ENCODE results near the gene RGS3. TPM values are rescaled to one million over a fixed set of nuclear protein-coding genes. Genes with fewer than 3 reads are reported as not detected.

Gene RGS3
- total and polyA plus RNA-seq, 2 of the 13 experiments (the other 11 are each of a cell fraction or from before 2014, with no cell fraction given): 17.1 to 28.8 TPM

DNA sequence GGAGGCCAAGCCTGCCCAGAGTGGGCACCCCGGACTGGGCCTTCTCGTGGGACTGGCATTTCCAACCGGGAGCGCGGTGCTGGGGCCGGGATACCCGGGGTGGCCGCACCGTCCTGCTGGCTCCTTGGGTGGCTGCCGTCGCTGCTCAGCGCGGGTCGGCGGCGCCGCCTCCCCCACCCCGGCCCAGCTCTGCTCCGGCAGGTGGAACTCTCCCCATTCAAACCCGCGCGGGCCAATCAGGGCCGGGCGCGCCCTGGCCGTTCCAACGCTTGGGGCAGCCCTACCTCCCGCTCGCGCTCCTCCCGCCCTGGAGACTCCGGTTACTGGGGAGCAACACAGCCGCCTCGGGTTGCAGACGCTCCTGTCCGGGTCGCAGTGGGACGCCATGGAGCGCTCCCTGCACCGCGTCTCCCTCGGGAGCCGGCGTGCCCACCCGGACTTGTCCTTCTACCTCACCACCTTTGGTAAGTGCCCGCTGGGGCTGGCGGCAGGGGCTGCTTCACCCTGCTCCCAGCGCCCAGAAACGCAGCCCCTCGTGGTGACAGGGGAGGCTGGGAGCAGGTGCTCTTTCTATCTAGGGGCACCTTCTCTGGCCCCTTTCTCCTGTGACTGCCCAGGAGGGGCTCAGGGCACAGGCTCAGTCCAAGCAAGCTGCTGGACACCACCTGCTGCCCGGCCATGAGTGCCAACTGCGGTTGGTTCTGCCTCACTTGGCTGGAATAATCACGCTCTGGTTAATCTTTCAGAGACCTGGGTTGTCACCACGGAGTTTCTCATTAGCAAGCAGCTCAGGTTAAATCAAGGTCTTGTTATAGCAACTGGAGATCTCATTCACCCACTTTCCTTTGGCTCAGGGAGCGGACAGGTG is at the start of gene RGS3 (continued):
- TF ChIP-seq, protein P1, sequence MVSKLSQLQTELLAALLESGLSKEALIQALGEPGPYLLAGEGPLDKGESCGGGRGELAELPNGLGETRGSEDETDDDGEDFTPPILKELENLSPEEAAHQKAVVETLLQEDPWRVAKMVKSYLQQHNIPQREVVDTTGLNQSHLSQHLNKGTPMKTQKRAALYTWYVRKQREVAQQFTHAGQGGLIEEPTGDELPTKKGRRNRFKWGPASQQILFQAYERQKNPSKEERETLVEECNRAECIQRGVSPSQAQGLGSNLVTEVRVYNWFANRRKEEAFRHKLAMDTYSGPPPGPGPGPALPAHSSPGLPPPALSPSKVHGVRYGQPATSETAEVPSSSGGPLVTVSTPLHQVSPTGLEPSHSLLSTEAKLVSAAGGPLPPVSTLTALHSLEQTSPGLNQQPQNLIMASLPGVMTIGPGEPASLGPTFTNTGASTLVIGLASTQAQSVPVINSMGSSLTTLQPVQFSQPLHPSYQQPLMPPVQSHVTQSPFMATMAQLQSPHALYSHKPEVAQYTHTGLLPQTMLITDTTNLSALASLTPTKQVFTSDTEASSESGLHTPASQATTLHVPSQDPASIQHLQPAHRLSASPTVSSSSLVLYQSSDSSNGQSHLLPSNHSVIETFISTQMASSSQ (IDR thresholded peaks at IDR 0.05; ENCODE audit: low read depth): no peak
- TF ChIP-seq, protein P1 (CRISPR knock-in tag; IDR thresholded peaks at IDR 0.05; ENCODE audit: borderline replicate concordance): peak; percentile 58; the same call in 1 of the 2 replicates
- no peak for TF ChIP-seq MIER3 (CRISPR knock-in tag; IDR thresholded peaks at IDR 0.05; ENCODE audit: borderline replicate concordance)
- peak; percentile 74 for TF ChIP-seq ZFY (CRISPR knock-in tag; IDR thresholded peaks at IDR 0.05)
- TF ChIP-seq RARA (CRISPR knock-in tag; IDR thresholded peaks at IDR 0.05): 0 out of 2 replicates have a peak, but pooled peaks have one; percentile 6
- no peak for TF ChIP-seq SOX13 (IDR thresholded peaks at IDR 0.05)
- TF ChIP-seq SOX13 (CRISPR knock-in tag; conservative IDR thresholded peaks at IDR 0.05 in 1 of 2, IDR thresholded peaks at IDR 0.05 in 1 of 2): no peak
- TF ChIP-seq, protein P2, sequence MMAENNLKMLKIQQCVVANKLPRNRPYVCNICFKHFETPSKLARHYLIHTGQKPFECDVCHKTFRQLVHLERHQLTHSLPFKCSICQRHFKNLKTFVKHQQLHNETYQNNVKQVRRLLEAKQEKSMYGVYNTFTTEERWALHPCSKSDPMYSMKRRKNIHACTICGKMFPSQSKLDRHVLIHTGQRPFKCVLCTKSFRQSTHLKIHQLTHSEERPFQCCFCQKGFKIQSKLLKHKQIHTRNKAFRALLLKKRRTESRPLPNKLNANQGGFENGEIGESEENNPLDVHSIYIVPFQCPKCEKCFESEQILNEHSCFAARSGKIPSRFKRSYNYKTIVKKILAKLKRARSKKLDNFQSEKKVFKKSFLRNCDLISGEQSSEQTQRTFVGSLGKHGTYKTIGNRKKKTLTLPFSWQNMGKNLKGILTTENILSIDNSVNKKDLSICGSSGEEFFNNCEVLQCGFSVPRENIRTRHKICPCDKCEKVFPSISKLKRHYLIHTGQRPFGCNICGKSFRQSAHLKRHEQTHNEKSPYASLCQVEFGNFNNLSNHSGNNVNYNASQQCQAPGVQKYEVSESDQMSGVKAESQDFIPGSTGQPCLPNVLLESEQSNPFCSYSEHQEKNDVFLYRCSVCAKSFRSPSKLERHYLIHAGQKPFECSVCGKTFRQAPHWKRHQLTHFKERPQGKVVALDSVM (CRISPR knock-in tag; IDR thresholded peaks at IDR 0.05): peak; percentile 50; the same call in 1 of the 2 replicates
- TF ChIP-seq, protein P3, sequence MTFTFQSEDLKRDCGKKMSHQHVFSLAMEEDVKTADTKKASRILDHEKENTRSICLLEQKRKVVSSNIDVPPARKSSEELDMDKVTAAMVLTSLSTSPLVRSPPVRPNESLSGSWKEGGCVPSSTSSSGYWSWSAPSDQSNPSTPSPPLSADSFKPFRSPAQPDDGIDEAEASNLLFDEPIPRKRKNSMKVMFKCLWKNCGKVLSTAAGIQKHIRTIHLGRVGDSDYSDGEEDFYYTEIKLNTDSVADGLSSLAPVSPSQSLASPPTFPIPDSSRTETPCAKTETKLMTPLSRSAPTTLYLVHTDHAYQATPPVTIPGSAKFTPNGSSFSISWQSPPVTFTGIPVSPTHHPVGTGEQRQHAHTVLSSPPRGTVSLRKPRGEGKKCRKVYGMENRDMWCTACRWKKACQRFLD (CRISPR knock-in tag; IDR thresholded peaks at IDR 0.05; ENCODE audit: borderline replicate concordance): 0 out of 2 replicates have a peak, but pooled peaks have one; percentile 35
- TF ChIP-seq MYC (CRISPR knock-in tag; IDR thresholded peaks at IDR 0.05; ENCODE audit: borderline replicate concordance): peak; percentile 74
- peak; percentile 71; the same call in 1 of the 2 replicates for TF ChIP-seq NRL (CRISPR knock-in tag; IDR thresholded peaks at IDR 0.05; ENCODE audit: borderline replicate concordance)
- peak; percentile 78 for TF ChIP-seq ZNF333 (CRISPR knock-in tag; IDR thresholded peaks at IDR 0.05; ENCODE audit: borderline replicate concordance)
- TF ChIP-seq ZNF510 (CRISPR knock-in tag; IDR thresholded peaks at IDR 0.05; ENCODE audit: low read depth): peak; percentile 87
- peak; percentile 69; the same call in 1 of the 2 replicates for TF ChIP-seq SAFB2 (CRISPR knock-in tag; IDR thresholded peaks at IDR 0.05; ENCODE audit: borderline replicate concordance, low read depth)
- TF ChIP-seq FOXM1 (CRISPR knock-in tag; IDR thresholded peaks at IDR 0.05): peak; percentile 34; the same call in 1 of the 2 replicates
- TF ChIP-seq SIN3A (IDR thresholded peaks at IDR 0.05; ENCODE audit: borderline replicate concordance, low read depth, low read length): no peak; the same call in 1 of the 2 replicates
- TF ChIP-seq BHLHE40 (IDR thresholded peaks at IDR 0.05; ENCODE audit: low read length): no peak
- TF ChIP-seq ZNF776 (CRISPR knock-in tag; IDR thresholded peaks at IDR 0.05): peak; percentile 70; the same call in 1 of the 2 replicates
- no peak for TF ChIP-seq ZNF652 (CRISPR knock-in tag; IDR thresholded peaks at IDR 0.05; ENCODE audit: borderline replicate concordance, low read depth)
- TF ChIP-seq ZNF614 (CRISPR knock-in tag; IDR thresholded peaks at IDR 0.05; ENCODE audit: borderline replicate concordance): peak; percentile 40; the same call in 1 of the 2 replicates
- no peak; the same call in 1 of the 2 replicates for TF ChIP-seq ELF1 (CRISPR knock-in tag; IDR thresholded peaks at IDR 0.05)
- no peak for TF ChIP-seq LCORL (IDR thresholded peaks at IDR 0.05)
- peak; percentile 40; the same call in 1 of the 2 replicates for TF ChIP-seq LCORL (CRISPR knock-in tag; IDR thresholded peaks at IDR 0.05)
